ENCODE measurements around the gene MPRIP.

MPRIP gene

DNA sequence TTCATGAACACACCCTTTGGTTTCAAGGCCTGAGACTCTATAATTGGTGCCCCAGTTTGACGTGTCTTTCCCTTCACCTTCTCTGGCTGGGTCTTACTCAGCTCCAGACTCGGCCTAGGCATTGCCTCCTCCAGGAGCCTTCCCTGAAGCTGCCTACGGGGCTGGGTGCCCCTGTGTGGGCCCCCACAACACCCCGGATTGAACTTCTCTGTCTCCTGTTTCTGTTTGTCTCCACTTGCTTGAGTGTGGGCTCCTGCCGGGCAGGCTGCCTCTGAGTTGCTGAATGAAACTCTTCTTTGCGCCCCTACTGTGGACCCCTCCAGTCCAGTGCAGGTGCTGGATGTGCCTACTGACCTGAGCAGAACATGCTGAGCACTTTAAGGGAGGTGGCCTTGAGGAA, 2.3 kb upstream of the MPRIP start (continued):
- TF ChIP-seq, protein P1, sequence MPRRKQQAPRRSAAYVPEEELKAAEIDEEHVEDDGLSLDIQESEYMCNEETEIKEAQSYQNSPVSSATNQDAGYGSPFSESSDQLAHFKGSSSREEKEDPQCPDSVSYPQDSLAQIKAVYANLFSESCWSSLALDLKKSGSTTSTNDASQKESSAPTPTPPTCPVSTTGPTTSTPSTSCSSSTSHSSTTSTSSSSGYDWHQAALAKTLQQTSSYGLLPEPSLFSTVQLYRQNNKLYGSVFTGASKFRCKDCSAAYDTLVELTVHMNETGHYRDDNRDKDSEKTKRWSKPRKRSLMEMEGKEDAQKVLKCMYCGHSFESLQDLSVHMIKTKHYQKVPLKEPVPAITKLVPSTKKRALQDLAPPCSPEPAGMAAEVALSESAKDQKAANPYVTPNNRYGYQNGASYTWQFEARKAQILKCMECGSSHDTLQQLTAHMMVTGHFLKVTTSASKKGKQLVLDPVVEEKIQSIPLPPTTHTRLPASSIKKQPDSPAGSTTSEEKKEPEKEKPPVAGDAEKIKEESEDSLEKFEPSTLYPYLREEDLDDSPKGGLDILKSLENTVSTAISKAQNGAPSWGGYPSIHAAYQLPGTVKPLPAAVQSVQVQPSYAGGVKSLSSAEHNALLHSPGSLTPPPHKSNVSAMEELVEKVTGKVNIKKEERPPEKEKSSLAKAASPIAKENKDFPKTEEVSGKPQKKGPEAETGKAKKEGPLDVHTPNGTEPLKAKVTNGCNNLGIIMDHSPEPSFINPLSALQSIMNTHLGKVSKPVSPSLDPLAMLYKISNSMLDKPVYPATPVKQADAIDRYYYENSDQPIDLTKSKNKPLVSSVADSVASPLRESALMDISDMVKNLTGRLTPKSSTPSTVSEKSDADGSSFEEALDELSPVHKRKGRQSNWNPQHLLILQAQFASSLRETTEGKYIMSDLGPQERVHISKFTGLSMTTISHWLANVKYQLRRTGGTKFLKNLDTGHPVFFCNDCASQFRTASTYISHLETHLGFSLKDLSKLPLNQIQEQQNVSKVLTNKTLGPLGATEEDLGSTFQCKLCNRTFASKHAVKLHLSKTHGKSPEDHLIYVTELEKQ (tag by site-specific recombination; IDR thresholded peaks at IDR 0.05; ENCODE audit: borderline replicate concordance): no peak
- TF ChIP-seq ZBTB21 (tag by site-specific recombination; IDR thresholded peaks at IDR 0.05): no peak
- no peak for TF ChIP-seq KLF1 (tag by site-specific recombination; IDR thresholded peaks at IDR 0.05)
- TF ChIP-seq ZNF501 (tag by site-specific recombination; IDR thresholded peaks at IDR 0.05): no peak

DNA sequence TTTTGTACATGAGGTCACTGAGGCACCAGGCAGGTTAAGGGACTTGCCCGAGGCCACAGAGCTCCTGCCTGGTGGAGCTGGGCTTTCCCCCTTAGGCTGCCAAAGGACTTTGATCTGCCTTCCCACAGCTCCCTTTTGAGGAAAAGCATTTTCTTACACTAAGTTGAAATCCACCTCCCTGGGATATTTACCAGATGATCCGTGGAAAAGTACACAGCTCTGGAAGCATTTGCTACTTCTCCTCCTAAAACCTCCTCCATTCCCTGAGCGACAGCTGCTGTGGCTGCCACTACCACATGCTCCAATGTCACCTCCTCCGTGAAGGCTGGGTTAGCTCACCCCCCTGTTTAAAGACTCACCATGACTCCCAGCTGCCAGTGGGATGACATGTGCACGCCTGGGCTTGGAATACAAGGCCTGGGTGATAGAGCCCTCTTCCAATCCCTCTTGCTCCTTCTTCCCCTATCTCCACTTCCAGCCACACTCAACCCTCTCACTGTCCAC, 1.2 kb upstream of the MPRIP start:
- Histone ChIP-seq H3K4me1 (ENCODE audit: control insufficient read depth, insufficient read depth, low read length) (peaks cover 16% of the 10 kb centered on the region), H3K36me3 (ENCODE audit: control insufficient read depth in 2 of 2, insufficient read depth in 1 of 2, low read length in 2 of 2) (no peaks in the 10 kb centered on the region), H3K9me3 (ENCODE audit: control insufficient read depth, insufficient read depth, low read depth, low read length) (no peaks in the 10 kb centered on the region), H3K27ac (ENCODE audit: extremely low read depth, low read depth, low read length) (no peak overlapping the region), H3K4me3 (ENCODE audit: low read depth, low read length) (no peak overlapping the region)
- CTCF ChIA-PET: interaction anchor here (0.9 to 1.0 kb wide), 2 partner anchors 12 to 40 kb away, joined by 3 read pairs; no protein-coding TSS in a partner anchor
- POLR2A ChIA-PET: interaction anchor here (1.1 to 2.1 kb wide), 3 partner anchors 13 to 41 kb away, joined by 3 to 11 read pairs (median 4); no protein-coding TSS in a partner anchor
- TF ChIP-seq, protein P2, sequence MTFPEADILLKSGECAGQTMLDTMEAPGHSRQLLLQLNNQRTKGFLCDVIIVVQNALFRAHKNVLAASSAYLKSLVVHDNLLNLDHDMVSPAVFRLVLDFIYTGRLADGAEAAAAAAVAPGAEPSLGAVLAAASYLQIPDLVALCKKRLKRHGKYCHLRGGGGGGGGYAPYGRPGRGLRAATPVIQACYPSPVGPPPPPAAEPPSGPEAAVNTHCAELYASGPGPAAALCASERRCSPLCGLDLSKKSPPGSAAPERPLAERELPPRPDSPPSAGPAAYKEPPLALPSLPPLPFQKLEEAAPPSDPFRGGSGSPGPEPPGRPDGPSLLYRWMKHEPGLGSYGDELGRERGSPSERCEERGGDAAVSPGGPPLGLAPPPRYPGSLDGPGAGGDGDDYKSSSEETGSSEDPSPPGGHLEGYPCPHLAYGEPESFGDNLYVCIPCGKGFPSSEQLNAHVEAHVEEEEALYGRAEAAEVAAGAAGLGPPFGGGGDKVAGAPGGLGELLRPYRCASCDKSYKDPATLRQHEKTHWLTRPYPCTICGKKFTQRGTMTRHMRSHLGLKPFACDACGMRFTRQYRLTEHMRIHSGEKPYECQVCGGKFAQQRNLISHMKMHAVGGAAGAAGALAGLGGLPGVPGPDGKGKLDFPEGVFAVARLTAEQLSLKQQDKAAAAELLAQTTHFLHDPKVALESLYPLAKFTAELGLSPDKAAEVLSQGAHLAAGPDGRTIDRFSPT (tag by site-specific recombination; IDR thresholded peaks at IDR 0.05): no peak
- TF ChIP-seq ZNF341 (tag by site-specific recombination; IDR thresholded peaks at IDR 0.05; ENCODE audit: low read depth) (peak; percentile 32; the same call in 1 of the 2 replicates), ZBTB17 (tag by site-specific recombination; IDR thresholded peaks at IDR 0.05) (peak; percentile 63), GLI4 (tag by site-specific recombination; IDR thresholded peaks at IDR 0.05) (no peak), ZNF302 (tag by site-specific recombination; IDR thresholded peaks at IDR 0.05; ENCODE audit: low read depth) (no peak), GLIS2 (tag by site-specific recombination; IDR thresholded peaks at IDR 0.05) (peak; percentile 54), ZNF202 (tag by site-specific recombination; IDR thresholded peaks at IDR 0.05; ENCODE audit: borderline replicate concordance) (no peak), ZFP3 (tag by site-specific recombination; IDR thresholded peaks at IDR 0.05; ENCODE audit: low read depth) (no peak), OSR2 (tag by site-specific recombination; IDR thresholded peaks at IDR 0.05) (no peak; the same call in 1 of the 2 replicates), ZFHX2 (tag by site-specific recombination; conservative IDR thresholded peaks at IDR 0.05) (no peak), ZNF335 (tag by site-specific recombination; conservative IDR thresholded peaks at IDR 0.05) (peak; percentile 73), SP2 (tag by site-specific recombination; IDR thresholded peaks at IDR 0.05) (peak; percentile 65)
- TF ChIP-seq, protein P3, sequence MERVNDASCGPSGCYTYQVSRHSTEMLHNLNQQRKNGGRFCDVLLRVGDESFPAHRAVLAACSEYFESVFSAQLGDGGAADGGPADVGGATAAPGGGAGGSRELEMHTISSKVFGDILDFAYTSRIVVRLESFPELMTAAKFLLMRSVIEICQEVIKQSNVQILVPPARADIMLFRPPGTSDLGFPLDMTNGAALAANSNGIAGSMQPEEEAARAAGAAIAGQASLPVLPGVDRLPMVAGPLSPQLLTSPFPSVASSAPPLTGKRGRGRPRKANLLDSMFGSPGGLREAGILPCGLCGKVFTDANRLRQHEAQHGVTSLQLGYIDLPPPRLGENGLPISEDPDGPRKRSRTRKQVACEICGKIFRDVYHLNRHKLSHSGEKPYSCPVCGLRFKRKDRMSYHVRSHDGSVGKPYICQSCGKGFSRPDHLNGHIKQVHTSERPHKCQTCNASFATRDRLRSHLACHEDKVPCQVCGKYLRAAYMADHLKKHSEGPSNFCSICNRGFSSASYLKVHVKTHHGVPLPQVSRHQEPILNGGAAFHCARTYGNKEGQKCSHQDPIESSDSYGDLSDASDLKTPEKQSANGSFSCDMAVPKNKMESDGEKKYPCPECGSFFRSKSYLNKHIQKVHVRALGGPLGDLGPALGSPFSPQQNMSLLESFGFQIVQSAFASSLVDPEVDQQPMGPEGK (tag by site-specific recombination; IDR thresholded peaks at IDR 0.05): peak; percentile 40; the same call in 1 of the 2 replicates
- TF ChIP-seq, protein P4, sequence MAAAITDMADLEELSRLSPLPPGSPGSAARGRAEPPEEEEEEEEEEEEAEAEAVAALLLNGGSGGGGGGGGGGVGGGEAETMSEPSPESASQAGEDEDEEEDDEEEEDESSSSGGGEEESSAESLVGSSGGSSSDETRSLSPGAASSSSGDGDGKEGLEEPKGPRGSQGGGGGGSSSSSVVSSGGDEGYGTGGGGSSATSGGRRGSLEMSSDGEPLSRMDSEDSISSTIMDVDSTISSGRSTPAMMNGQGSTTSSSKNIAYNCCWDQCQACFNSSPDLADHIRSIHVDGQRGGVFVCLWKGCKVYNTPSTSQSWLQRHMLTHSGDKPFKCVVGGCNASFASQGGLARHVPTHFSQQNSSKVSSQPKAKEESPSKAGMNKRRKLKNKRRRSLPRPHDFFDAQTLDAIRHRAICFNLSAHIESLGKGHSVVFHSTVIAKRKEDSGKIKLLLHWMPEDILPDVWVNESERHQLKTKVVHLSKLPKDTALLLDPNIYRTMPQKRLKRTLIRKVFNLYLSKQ (tag by site-specific recombination; IDR thresholded peaks at IDR 0.05; ENCODE audit: borderline replicate concordance): no peak
- TF ChIP-seq, protein P5, sequence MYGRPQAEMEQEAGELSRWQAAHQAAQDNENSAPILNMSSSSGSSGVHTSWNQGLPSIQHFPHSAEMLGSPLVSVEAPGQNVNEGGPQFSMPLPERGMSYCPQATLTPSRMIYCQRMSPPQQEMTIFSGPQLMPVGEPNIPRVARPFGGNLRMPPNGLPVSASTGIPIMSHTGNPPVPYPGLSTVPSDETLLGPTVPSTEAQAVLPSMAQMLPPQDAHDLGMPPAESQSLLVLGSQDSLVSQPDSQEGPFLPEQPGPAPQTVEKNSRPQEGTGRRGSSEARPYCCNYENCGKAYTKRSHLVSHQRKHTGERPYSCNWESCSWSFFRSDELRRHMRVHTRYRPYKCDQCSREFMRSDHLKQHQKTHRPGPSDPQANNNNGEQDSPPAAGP (tag by site-specific recombination; IDR thresholded peaks at IDR 0.05): 0 out of 2 replicates have a peak, but pooled peaks have one; percentile 13
- TF ChIP-seq, protein P6, sequence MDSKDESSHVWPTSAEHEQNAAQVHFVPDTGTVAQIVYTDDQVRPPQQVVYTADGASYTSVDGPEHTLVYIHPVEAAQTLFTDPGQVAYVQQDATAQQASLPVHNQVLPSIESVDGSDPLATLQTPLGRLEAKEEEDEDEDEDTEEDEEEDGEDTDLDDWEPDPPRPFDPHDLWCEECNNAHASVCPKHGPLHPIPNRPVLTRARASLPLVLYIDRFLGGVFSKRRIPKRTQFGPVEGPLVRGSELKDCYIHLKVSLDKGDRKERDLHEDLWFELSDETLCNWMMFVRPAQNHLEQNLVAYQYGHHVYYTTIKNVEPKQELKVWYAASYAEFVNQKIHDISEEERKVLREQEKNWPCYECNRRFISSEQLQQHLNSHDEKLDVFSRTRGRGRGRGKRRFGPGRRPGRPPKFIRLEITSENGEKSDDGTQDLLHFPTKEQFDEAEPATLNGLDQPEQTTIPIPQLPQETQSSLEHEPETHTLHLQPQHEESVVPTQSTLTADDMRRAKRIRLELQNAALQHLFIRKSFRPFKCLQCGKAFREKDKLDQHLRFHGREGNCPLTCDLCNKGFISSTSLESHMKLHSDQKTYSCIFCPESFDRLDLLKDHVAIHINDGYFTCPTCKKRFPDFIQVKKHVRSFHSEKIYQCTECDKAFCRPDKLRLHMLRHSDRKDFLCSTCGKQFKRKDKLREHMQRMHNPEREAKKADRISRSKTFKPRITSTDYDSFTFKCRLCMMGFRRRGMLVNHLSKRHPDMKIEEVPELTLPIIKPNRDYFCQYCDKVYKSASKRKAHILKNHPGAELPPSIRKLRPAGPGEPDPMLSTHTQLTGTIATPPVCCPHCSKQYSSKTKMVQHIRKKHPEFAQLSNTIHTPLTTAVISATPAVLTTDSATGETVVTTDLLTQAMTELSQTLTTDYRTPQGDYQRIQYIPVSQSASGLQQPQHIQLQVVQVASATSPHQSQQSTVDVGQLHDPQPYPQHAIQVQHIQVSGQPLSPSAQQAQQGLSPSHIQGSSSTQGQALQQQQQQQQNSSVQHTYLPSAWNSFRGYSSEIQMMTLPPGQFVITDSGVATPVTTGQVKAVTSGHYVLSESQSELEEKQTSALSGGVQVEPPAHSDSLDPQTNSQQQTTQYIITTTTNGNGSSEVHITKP (tag by site-specific recombination; IDR thresholded peaks at IDR 0.05): peak; percentile 76
